IMR-90 (cell line): Measurements from ENCODE around the gene EBF3. TPM values are rescaled to one million over a fixed set of nuclear protein-coding genes. Genes with fewer than 3 reads are reported as not detected.

ENCODE experiments used
- ATAC-seq: fragments of 200-7000 bp; cut with Tn5 transposase; 2 replicates; pipeline ENCODE4 v1.9.1; 2020; ENCODE audit warnings: low read depth, mild to moderate bottlenecking, moderate library complexity
- BruUV-seq: library from RNA; stranded (reverse); fragments of 400-500 nt; replicated peaks from 2 replicates; lab custom pipeline; 2021; lab: Mats Ljungman, UMichigan
- CTCF ChIA-PET: fragments of 300-600 bp; formaldehyde crosslinking; extraction: SDS; loops from one replicate; lab custom pipeline; 2021; ENCODE audit warnings: antibody characterized with exemption; lab: Yijun Ruan, JAX
- POLR2A ChIA-PET: fragments of 300-600 bp; sonication (Branson Sonifier 250); formaldehyde crosslinking; loops from one replicate; lab custom pipeline; 2022; ENCODE audit warnings: antibody characterized with exemption; ENCODE audit not compliant: unreplicated experiment; lab: Charles Lee
- DNase-seq: peaks from one replicate; pipeline ENCODE4 v3.0.0; 2013
- H2AFZ ChIP-seq: replicated peaks from 2 replicates; pipeline ENCODE3; 2013; ENCODE audit warnings: low read length, mild to moderate bottlenecking; ENCODE audit not compliant: poor library complexity
- H2AK5ac ChIP-seq: 2 replicates; pipeline ENCODE4 v1.6.1; 2013; ENCODE audit warnings: low read depth, low read length, inconsistent platforms
- H2AK9ac ChIP-seq: replicated peaks from 2 replicates; pipeline ENCODE3; 2013; ENCODE audit warnings: mild to moderate bottlenecking, low read depth, low read length, moderate library complexity; ENCODE audit not compliant: poor library complexity
- H2BK120ac ChIP-seq: 2 replicates; pipeline ENCODE4 v1.6.1; 2013; ENCODE audit warnings: low read depth, low read length, inconsistent platforms
- H2BK15ac ChIP-seq: 3 replicates; pipeline ENCODE4 v1.6.1; 2013; ENCODE audit warnings: low read depth, low read length, inconsistent platforms
- H2BK20ac ChIP-seq: 2 replicates; pipeline ENCODE4 v1.6.1; 2013; ENCODE audit warnings: low read depth, mild to moderate bottlenecking, inconsistent platforms, low read length, moderate library complexity
- H2BK5ac ChIP-seq: 2 replicates; pipeline ENCODE4 v1.6.1; 2013; ENCODE audit warnings: mild to moderate bottlenecking, low read depth, low read length, inconsistent platforms; ENCODE audit not compliant: poor library complexity, severe bottlenecking
- H3K14ac ChIP-seq: replicated peaks from 2 replicates; pipeline ENCODE4 v1.6.1; 2013; ENCODE audit warnings: low read depth, low read length, inconsistent platforms
- H3K18ac ChIP-seq: 2 replicates; pipeline ENCODE4 v1.6.1; 2013; ENCODE audit warnings: low read depth, low read length, control low read depth
- H3K23ac ChIP-seq: 2 replicates; pipeline ENCODE4 v1.6.1; 2013; ENCODE audit warnings: low read depth, low read length, inconsistent platforms
- H3K27ac ChIP-seq: 2 replicates; pipeline ENCODE4 v1.5.1; 2013; ENCODE audit warnings: mild to moderate bottlenecking, control low read depth, low read length; ENCODE audit not compliant: insufficient read depth
- H3K27me3 ChIP-seq: 2 replicates; pipeline ENCODE4 v1.6.1; 2013; ENCODE audit warnings: low read length; ENCODE audit not compliant: control insufficient read depth, insufficient read depth
- H3K36me3 ChIP-seq: 2 replicates; pipeline ENCODE4 v1.6.1; 2013; ENCODE audit warnings: low read length, mixed read lengths; ENCODE audit not compliant: control insufficient read depth, insufficient read depth
- H3K4ac ChIP-seq: 2 replicates; pipeline ENCODE4 v1.6.1; 2013; ENCODE audit warnings: low read depth, low read length, inconsistent platforms
- H3K4me1 ChIP-seq: 2 replicates; pipeline ENCODE4 v1.6.1; 2013; ENCODE audit warnings: low read length, mixed read lengths; ENCODE audit not compliant: control insufficient read depth, insufficient read depth
- H3K4me2 ChIP-seq: 2 replicates; pipeline ENCODE4 v1.6.1; 2013; ENCODE audit warnings: low read depth, mild to moderate bottlenecking, control low read depth, low read length, moderate library complexity
- H3K4me3 ChIP-seq: 2 replicates; pipeline ENCODE4 v1.5.1; 2013; ENCODE audit warnings: low read depth, mild to moderate bottlenecking, control low read depth, low read length, moderate library complexity; ENCODE audit not compliant: insufficient read depth
- H3K56ac ChIP-seq: 2 replicates; pipeline ENCODE4 v1.6.1; 2013; ENCODE audit warnings: low read length, inconsistent platforms; ENCODE audit not compliant: insufficient read depth; ENCODE audit errors: extremely low read depth
- H3K79me1 ChIP-seq, 2 experiments: 2 replicates each; pipeline ENCODE4 v1.6.1; 2013; ENCODE audit warnings: low read length in 2 of 2, inconsistent platforms in 1 of 2, low read depth in 1 of 2
- H3K9ac ChIP-seq: 2 replicates; pipeline ENCODE4 v1.6.1; 2013; ENCODE audit warnings: low read depth, low read length, control low read depth
- H3K9me1 ChIP-seq: 2 replicates; pipeline ENCODE4 v1.6.1; 2013; ENCODE audit warnings: low read length, inconsistent platforms; ENCODE audit not compliant: insufficient read depth
- H3K9me3 ChIP-seq: 2 replicates; pipeline ENCODE4 v1.6.1; 2013; ENCODE audit warnings: low read length; ENCODE audit not compliant: control insufficient read depth, insufficient read depth
- H4K20me1 ChIP-seq: 2 replicates; pipeline ENCODE4 v1.6.1; 2013; ENCODE audit warnings: low read length, inconsistent platforms; ENCODE audit not compliant: insufficient read depth
- H4K5ac ChIP-seq: 2 replicates; pipeline ENCODE4 v1.6.1; 2013; ENCODE audit warnings: mild to moderate bottlenecking, low read depth, low read length, control low read depth
- H4K8ac ChIP-seq, 2 experiments: 2 replicates each; pipeline ENCODE4 v1.6.1; 2013; ENCODE audit warnings: low read depth in 2 of 2, low read length in 2 of 2, control low read depth in 1 of 2, inconsistent platforms in 1 of 2
- H4K91ac ChIP-seq: 2 replicates; pipeline ENCODE4 v1.6.1; 2013; ENCODE audit warnings: low read depth, low read length, inconsistent platforms; ENCODE audit not compliant: insufficient read depth
- BHLHE40 ChIP-seq: fragments of 150-350 bp; IDR thresholded peaks from 2 replicates; pipeline ENCODE4 v1.6.1; 2016; ENCODE audit warnings: mild to moderate bottlenecking, low read depth, low read length
- CHD1 ChIP-seq: IDR thresholded peaks from 2 replicates; pipeline ENCODE4 v1.6.1; 2012; ENCODE audit warnings: low read depth, low read length, improper control_type of control experiment
- MAZ ChIP-seq: IDR thresholded peaks from 2 replicates; pipeline ENCODE4 v1.6.1; 2012; ENCODE audit warnings: low read depth, mild to moderate bottlenecking, low read length, improper control_type of control experiment, moderate library complexity, borderline replicate concordance
- POLR2A ChIP-seq: IDR thresholded peaks from 2 replicates; pipeline ENCODE4 v1.6.1; 2012; ENCODE audit warnings: mild to moderate bottlenecking, low read depth, low read length
- RAD21 ChIP-seq: IDR thresholded peaks from 2 replicates; pipeline ENCODE4 v1.6.1; 2012; ENCODE audit warnings: low read length, improper control_type of control experiment
- RFX5 ChIP-seq: IDR thresholded peaks from 2 replicates; pipeline ENCODE4 v1.8.0; 2012; ENCODE audit warnings: low read depth, mild to moderate bottlenecking, low read length, moderate library complexity
- SMC3 ChIP-seq: fragments of 150-350 bp; IDR thresholded peaks from 2 replicates; pipeline ENCODE4 v1.6.1; 2016; ENCODE audit warnings: low read depth, mild to moderate bottlenecking, antibody characterized with exemption, low read length, moderate library complexity
- WGBS, 2 experiments: methylation state at CpG; one replicate each; pipeline versions ENCODE4 v1.1.5 to v1.1.7; 2013; ENCODE audit warnings: missing lambda C conversion rate in 2 of 2; ENCODE audit not compliant: insufficient read length in 1 of 2; ENCODE audit errors: extremely low coverage in 2 of 2; 5-methylcytosine and 5-hydroxymethylcytosine counted together
- dilution Hi-C: fragments of 300-500 bp; cut with HindIII; formaldehyde crosslinking; loops from one replicate; pipeline ENCODE4 v1.14.3; 2018; ENCODE audit warnings: low sequenced_read_pairs; ENCODE audit not compliant: unreplicated experiment
- in situ Hi-C: fragments of 300-500 bp; cut with MboI; formaldehyde crosslinking; loops from 3 replicates; pipeline ENCODE4 v1.14.3; 2019; ENCODE audit warnings: low sequenced_read_pairs, inconsistent platforms, mixed read lengths
- intact Hi-C: fragments of 100-400 bp; cut with micrococcal nuclease; formaldehyde crosslinking; loops from 2 replicates; pipeline ENCODE4 v1.10.0; 2022
- polyA plus RNA-seq, 3 experiments: library from polyadenylated mRNA; depleted of rRNA; stranded (reverse); fragments of >200 nt; gene quantifications; 2 replicates each; pipeline ENCODE4 v1.2.3, GENCODE V29; 2012; ENCODE audit warnings: low replicate concordance in 1 of 3
- total RNA-seq: library from RNA; depleted of rRNA; stranded (reverse); fragments of >200 nt; gene quantifications from 2 replicates; pipeline ENCODE4 v1.2.3, GENCODE V29; 2012

EBF3 gene
- total and polyA plus RNA-seq, 2 of the 4 experiments (the other 2 are of a cell fraction) = 0.36 to 0.70 TPM

DNA sequence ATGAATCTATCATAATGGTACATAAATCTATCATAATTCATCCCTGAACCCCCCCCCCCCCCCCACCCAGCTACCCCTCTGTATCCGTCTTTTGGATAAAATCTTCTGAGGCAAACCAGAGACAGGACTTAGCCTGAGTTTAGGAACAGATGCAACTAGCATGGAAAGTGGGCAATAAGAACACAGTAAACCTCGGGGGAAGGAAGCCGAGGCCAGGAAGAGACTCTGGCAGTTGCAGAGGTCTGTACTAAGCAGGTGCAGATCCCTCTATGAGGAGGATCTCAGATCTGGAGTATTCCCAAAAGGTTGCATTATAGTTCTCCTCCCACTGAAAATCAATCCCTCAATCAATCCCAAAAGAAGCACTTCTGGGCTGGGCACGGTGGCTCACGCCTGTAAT lies 87.2 kb downstream of the EBF3 start:
- no peak overlapping the region for H2BK20ac ChIP-seq
- no peak overlapping the region for H3K4me2 ChIP-seq
- ChIA-PET POLR2A (no interaction called here), CTCF (no interaction called here)
- H3K9me1 ChIP-seq = no peaks in the 10 kb centered on the region
- no peak overlapping the region for H2AFZ ChIP-seq
- intact Hi-C loops (no loop called here), in situ Hi-C loops (no loop called here), dilution Hi-C loops (no loop called here)
- no peak overlapping the region for H3K23ac ChIP-seq
- no peak overlapping the region for H3K56ac ChIP-seq
- H3K9me3 ChIP-seq = peaks cover 8% of the 10 kb centered on the region
- H3K18ac ChIP-seq = no peak overlapping the region
- H2BK5ac ChIP-seq = no peak overlapping the region
- H3K27me3 ChIP-seq = no peaks in the 10 kb centered on the region
- H4K5ac ChIP-seq = no peak overlapping the region
- no peak overlapping the region for H3K4me3 ChIP-seq
- H3K9ac ChIP-seq = no peak overlapping the region
- no peak overlapping the region for H3K27ac ChIP-seq
- H3K14ac ChIP-seq = no peak overlapping the region
- H2BK15ac ChIP-seq = no peak overlapping the region
- no peak overlapping the region for H4K8ac ChIP-seq
- H3K79me1 ChIP-seq = no peaks in the 10 kb centered on the region
- BruUV-seq = no TSS peak
- no CpG with 5 or more reads among the region's 5 CpGs for WGBS, 2 experiments
- TF ChIP-seq MAZ (no peak), CHD1 (no peak), SMC3 (no peak), RAD21 (no peak), RFX5 (no peak), POLR2A (no peak), BHLHE40 (no peak)
- no peaks in the 10 kb centered on the region for H3K4me1 ChIP-seq
- no peak overlapping the region for H3K4ac ChIP-seq
- DNase-seq (no peak), ATAC-seq (no peak)
- peaks cover 1% of the 10 kb centered on the region; the same call in 1 of the 2 replicates for H3K36me3 ChIP-seq
- H2AK9ac ChIP-seq = no peak overlapping the region
- no peak overlapping the region for H2AK5ac ChIP-seq
- H4K20me1 ChIP-seq = no peaks in the 10 kb centered on the region
- H2BK120ac ChIP-seq = no peak overlapping the region
- H4K91ac ChIP-seq = no peak overlapping the region
